IPS-18c (cell line): ENCODE measurements around the gene KIAA2012.
"Not testable (repeated sequence)": the region's sequence is repeated elsewhere in the genome, so short reads cannot be mapped to it uniquely, and the experiment has no call there.

Source experiments
- H3K4me3 ChIP-seq: 2 replicates; pipeline ENCODE4 v1.7.0; 2013; ENCODE audit warnings: low read depth, mild to moderate bottlenecking, low read length, moderate library complexity; ENCODE audit not compliant: insufficient read depth
- H3K9me3 ChIP-seq: one replicate; pipeline ENCODE4 v1.6.1; 2013; ENCODE audit warnings: mild to moderate bottlenecking, low read length, moderate library complexity; ENCODE audit not compliant: control insufficient read depth, insufficient read depth

KIAA2012 gene

DNA sequence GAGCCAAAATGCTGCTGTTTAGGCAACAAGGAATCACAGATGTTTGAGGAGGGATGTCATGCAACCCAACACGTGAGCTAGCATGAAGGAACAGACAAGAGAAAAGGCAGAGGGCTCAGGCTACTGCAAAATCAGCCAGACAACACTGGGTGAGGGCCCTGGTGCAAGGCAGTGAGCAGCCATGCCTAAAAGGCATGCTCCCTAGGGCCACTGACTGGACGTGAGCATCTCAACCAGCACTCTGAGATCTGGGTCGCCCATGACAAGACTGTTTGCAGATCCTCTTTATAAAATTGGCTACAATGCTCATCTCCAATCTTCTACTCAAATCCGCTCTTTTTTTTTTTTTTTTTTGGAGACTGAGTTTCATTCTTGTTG is 49.1 kb downstream of the KIAA2012 start:
- Histone ChIP-seq H3K4me3 (no peak overlapping the region), H3K9me3 (peaks cover 9% of the 10 kb centered on the region)

GRCh38 chr2:202122980-202123720 is 50.1 kb downstream of the KIAA2012 start:
- Histone ChIP-seq H3K9me3 (peaks cover 9% of the 10 kb centered on the region), H3K4me3 (no peak overlapping the region)

GRCh38 chr2:202124286-202124685 is 51.2 kb downstream of the KIAA2012 start:
- peaks cover 9% of the 10 kb centered on the region for H3K9me3 ChIP-seq

GRCh38 chr2:202127687-202128331 is 54.8 kb downstream of the KIAA2012 start:
- Histone ChIP-seq H3K4me3 (no peak overlapping the region), H3K9me3 (no peaks in the 10 kb centered on the region)

More at GRCh38 chr2:202124286-202124685, 51.2 kb downstream of the KIAA2012 start:
- no peak overlapping the region for H3K4me3 ChIP-seq

DNA sequence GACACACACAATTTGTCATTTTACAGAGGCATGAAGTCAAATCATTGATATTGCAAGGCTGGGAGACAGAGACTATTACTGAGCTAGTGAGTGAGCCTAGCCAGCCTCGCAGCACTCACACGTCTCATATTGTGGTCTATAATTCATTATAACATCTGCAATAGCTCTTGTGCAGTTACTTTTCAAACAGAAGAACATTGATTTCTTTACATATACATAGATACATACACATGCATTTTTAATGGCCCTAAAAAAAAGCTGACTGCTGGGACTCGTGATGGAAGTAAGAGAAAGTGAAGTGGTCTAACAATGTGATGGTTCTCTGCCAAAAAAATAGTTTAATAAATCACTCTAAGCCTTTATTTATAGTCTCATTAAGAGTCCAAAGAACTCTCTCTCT is 56.8 kb downstream of the KIAA2012 start:
- no peaks in the 10 kb centered on the region for H3K9me3 ChIP-seq
- H3K4me3 ChIP-seq = no peak overlapping the region

DNA sequence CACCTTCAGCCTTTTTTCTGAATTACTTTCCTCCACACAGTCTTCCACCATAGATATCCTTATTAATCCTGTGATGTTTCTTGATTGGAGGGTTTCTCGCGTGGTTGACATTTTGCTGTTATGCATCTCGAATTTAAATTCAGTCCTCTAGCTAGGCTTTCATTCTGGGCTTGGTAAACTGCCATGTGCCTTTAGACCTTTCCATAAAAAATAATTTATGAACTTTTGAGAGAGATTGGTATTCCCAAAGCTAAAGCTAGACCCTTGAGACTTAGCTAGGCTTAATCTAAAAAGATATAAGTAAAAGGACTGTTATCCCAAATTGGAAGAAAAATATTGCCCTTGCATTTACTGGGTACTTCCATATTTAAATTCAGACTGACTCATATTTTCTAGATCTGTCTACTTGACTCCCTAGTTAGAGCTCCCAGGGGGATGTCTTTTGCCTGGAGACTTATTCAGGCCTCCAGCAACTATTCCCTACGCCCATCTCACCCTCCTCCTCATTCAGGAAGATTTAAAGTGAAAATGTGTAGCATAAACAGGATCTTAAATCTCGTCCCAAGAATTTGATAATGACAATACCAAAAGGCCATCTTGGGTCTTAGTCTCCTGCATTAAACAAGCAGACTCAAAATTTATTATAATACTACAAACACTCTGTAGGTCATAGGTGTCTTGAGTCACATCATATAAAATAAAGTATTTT is 60.3 kb downstream of the KIAA2012 start:
- Histone ChIP-seq H3K9me3 (no peaks in the 10 kb centered on the region), H3K4me3 (no peak overlapping the region)

DNA sequence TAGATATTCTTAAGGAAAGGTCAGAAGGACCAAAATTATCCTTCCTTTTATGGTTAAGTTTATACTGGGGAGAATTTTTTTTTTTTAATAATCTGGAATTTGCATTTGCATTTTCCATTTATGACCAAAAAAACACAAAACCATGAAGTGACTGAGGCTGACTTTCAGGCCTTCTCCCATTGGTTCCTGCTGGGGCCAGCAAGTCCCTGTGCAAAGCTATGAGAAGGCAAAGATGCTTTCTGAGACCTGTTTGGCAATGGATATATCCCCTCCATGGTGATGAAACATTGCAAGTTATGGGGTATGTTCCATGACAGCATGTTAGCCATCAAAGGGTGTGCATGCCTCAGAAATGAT is 60.8 kb downstream of the KIAA2012 start:
- Histone ChIP-seq H3K9me3 (no peaks in the 10 kb centered on the region), H3K4me3 (no peak overlapping the region)

DNA sequence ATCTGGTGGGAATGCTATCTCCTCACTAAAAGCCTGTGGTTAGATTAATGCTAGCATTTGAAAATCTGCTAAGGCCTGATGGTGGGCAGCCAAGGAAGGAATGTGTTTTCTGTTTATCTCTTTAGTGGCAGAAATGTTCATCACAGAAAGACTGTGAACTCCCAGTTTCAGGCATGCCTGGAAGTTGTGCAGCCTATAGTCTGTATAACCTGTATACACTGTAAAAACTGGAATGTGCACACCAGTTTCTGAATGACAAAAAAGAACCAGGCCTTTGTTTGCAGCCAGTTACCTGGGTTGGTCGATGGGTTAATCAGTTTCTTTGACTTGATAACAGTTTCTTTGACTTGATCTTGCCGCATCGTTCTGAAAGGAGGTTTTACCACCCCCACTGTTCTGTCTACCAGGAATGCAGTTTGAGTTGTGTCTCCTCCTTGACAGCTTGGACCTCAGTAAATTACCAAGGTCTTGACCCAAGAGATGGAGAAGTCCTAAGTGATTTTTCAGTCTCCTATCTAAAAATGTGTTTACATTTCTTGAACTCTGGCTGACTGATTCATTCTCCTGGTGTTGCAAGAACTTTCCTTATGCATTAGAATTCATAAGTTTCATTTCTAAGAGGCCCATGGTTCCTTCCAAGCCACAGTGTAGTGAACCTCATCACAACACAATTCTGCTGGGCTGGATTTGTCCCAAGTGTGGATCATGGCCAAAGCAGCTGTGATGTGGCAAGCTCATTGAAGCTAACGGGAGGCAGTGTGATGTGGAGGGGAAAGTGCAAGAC is 62.2 kb downstream of the KIAA2012 start:
- H3K9me3 ChIP-seq = no peaks in the 10 kb centered on the region
- no peak overlapping the region for H3K4me3 ChIP-seq

GRCh38 chr2:202136039-202136438 is 63.0 kb downstream of the KIAA2012 start:
- not testable (repeated sequence) for H3K4me3 ChIP-seq, H3K9me3 ChIP-seq

DNA sequence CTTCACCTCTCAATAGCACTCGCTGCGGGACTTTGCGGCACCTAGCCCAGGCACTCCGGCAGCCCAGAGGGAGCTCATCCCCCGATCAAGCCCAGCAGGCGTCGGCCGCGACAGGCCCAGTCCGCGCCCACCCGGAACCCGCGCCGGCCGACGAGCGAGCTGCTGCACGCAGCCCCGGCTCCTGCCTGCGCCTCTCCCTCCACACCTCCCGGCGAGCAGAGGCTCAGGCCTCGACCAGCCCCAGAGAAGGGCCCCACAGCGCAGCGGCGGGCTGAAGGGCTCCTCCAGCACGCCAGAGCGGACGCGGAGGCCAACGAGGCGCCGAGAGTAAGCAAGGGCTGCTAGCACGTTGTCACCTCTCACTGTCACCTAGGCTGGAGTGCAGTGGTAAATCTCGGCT is 63.5 kb downstream of the KIAA2012 start:
- Histone ChIP-seq H3K4me3 (no peak overlapping the region), H3K9me3 (no peaks in the 10 kb centered on the region)

DNA sequence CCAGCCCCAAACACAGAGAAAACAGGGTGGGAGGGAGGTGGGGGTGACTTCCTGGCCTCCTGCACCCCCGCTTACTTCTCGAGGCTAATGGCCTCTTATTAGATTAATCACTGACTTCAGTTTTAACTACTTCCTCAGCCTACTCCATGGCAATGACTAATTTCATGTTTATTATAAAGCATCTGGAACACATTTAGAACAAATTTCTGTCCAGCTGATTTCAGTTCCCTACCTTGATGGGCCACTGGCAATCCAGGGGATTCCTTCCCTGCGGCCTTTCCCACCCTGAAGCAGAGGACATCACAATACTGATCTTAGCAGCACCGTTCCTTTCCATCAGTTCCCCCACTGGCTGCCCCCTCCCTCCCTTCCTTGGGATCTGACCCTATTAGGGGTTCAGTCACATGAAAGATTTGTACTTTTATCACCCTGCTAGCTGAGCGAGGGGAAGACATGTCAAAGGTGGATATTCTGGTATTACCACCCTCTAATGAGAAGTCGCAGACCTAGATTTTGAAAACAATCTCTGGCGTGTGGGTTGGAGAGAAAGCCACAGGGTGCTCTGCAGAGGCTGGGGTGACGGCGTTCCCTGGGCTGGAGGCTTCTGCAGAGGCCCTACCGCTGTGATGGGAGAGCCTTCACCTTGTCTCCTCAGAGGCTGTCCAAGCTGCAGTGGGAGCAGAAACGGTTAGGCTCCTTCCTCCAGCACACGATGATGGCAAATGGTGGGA is 67.6 kb downstream of the KIAA2012 start:
- Histone ChIP-seq H3K4me3 (no peak overlapping the region; the same call in 1 of the 2 replicates), H3K9me3 (no peaks in the 10 kb centered on the region)

DNA sequence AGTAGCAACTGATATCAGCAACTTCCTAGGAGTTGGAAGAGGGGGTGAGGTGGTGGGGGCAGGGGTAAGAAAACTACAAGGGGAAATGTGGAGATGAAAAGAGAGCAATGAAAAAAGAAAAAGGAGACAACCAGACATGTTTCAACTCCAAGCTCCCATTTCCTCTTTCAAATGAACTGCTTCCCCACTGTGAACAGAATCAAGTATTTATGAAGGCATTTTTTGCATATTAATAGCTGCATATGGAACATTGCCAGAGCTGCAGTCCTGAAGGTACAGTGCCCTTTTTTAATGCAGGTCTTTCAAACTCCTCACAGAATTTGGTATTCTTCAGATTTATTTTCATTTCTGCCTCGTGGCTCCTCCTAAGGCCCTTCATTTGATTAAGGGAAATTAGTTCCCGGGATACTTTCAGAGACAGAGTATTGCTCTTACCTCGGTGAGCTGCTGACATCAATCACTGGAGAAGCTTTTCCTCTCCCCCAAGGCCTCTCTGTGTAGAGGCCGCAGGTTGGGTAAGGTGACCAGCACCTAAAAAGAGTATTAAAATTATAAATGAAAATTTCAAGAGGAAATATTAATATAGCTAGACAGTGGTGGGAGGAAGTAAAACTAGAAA is 68.4 kb downstream of the KIAA2012 start:
- Histone ChIP-seq H3K4me3 (no peak overlapping the region), H3K9me3 (no peaks in the 10 kb centered on the region)

DNA sequence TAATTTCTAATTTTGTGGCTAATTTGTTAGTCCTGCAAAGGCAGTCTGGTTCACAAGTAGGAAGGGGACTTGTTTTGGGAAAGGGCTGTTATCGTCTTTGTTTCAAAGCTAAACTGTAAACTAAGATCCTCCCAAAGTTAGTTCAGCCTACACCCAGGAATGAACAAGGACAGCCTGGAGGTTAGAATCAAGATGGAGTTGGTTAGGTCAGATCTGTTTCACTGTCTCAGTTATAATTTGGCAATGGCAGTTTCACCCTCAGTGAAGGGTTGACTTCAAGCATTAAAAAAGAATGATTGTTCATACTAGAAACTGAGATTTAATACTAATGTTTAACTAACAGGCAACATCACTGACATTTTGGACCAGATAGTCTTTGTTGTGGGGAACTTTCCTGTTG is 69.5 kb downstream of the KIAA2012 start:
- Histone ChIP-seq H3K9me3 (no peaks in the 10 kb centered on the region), H3K4me3 (no peak overlapping the region)

- Histone ChIP-seq H3K9me3 (no peaks in the 10 kb centered on the region), H3K4me3 (no peak overlapping the region)
Observed at GRCh38 chr2:202147775-202148174, 74.7 kb downstream of the KIAA2012 start.

DNA sequence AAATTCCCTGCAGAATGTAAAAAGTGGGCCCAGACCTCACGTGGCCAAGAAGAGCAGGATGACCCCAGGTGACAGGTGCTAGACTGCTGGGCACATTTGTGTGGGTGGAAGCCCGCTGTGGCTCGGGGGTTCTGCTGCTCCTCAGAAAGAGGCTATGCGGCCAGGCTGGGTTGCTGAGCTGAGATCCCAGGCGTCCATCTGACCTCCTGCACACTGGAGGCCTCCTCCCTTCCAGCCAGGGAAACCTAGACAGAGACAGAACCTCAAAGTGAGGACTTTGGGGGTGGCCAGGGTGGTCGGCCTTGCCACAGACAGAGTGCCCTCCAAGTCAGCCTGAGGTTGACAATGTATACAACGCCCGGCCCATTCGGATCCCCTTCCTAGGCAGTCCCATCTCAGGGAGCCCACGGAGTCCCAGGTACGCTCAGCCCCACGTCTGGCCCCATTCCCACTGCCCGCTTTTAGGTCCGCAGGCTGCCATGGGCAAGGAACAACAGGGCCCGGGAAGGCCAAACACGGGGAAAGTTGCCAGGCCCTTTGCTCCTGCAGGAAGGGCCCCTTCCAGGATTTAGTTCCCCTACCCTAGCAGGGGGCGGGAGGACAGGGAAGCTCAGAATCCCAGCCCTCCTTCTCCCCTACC is 75.6 kb downstream of the KIAA2012 start:
- H3K4me3 ChIP-seq = no peak overlapping the region
- no peaks in the 10 kb centered on the region for H3K9me3 ChIP-seq

DNA sequence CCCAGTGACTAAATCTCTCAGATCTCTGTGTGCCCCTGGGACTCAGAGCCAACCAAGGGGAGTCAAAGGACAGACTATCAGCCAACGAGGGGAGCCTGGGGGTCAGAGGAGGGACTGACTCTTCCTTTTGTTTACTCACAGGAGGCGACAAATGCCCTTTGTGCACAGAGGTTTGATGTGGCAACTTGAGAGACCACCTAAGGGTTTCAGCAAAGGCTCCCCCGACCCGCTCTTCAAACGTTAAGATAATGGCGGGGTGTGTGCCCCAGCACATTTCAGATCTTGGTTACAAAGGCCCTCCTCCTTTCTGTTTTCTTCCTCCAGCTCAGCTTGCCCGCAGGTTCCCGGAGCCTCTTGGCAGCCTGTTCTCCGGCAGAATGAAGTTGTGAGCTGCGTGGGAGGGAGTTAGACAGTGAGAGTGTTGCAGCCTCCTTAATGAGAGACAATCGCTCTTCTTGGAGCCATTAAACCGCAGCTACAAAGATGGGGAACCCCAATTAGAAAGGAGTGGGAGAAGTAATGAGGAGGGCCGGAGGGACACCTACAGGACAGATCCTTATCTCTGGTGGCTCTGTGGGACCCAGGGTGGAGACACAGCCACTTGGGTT is 76.2 kb downstream of the KIAA2012 start:
- H3K9me3 ChIP-seq = no peaks in the 10 kb centered on the region
- no peak overlapping the region for H3K4me3 ChIP-seq
